CD4-positive, alpha-beta T cell (primary cell): ENCODE measurements around the gene FOXJ3. TPM values are rescaled to one million over a fixed set of nuclear protein-coding genes. Genes with fewer than 3 reads are reported as not detected.
A peak's percentile ranks its signal among the peaks of the same experiment; 100 is the strongest.

Experiments used
- ATAC-seq: fragments of 200-7000 bp; cut with Tn5 transposase; one replicate; pipeline ENCODE4 v1.10.0; 2022; ENCODE audit warnings: mild to moderate bottlenecking; ENCODE audit not compliant: poor library complexity
- CTCF ChIA-PET: fragments of 350-600 bp; sonication (Branson Sonifier 250); formaldehyde crosslinking; loops from one replicate; lab custom pipeline; 2021; ENCODE audit warnings: antibody characterized with exemption, inconsistent platforms; lab: Charles Lee
- POLR2A ChIA-PET: fragments of 350-600 bp; sonication (Branson Sonifier 250); formaldehyde crosslinking; loops from one replicate; lab custom pipeline; 2021; ENCODE audit warnings: antibody characterized with exemption, inconsistent platforms; lab: Charles Lee
- DNase-seq, 14 experiments: peaks; one replicate each; pipeline ENCODE4 v3.0.0-alpha.2; 2013 to 2020; ENCODE audit warnings: mixed read lengths in 2 of 14
- H3K27ac ChIP-seq, 2 donors: one replicate each; pipeline versions ENCODE4 v1.5.1 to v1.7.0; 2013; ENCODE audit warnings: low read length in 2 of 2, low read depth in 1 of 2, mild to moderate bottlenecking in 1 of 2
- H3K27me3 ChIP-seq, 2 experiments: 1 replicate in 1 of 2; 2 replicates in 1 of 2; pipeline versions ENCODE4 v1.6.1 to v1.7.0; 2013; ENCODE audit warnings: low read length in 2 of 2, control low read depth in 1 of 2, mild to moderate bottlenecking in 1 of 2, moderate library complexity in 1 of 2; ENCODE audit not compliant: insufficient read depth in 2 of 2, control insufficient read depth in 1 of 2
- H3K36me3 ChIP-seq: one replicate; pipeline ENCODE4 v1.6.1; 2013; ENCODE audit warnings: low read length, control low read depth; ENCODE audit not compliant: insufficient read depth
- H3K4me1 ChIP-seq: one replicate; pipeline ENCODE4 v1.6.1; 2013; ENCODE audit warnings: low read length, control low read depth; ENCODE audit not compliant: insufficient read depth
- H3K4me3 ChIP-seq: one replicate; pipeline ENCODE4 v1.5.1; 2013; ENCODE audit warnings: mild to moderate bottlenecking, low read length, moderate library complexity
- H3K9me3 ChIP-seq, 2 experiments: 1 replicate in 1 of 2; 2 replicates in 1 of 2; pipeline versions ENCODE4 v1.6.1 to v1.7.0; 2013; ENCODE audit warnings: low read length in 2 of 2, mild to moderate bottlenecking in 2 of 2, control low read depth in 1 of 2, moderate library complexity in 1 of 2; ENCODE audit not compliant: control insufficient read depth in 1 of 2, insufficient read depth in 1 of 2
- H3K27ac Mint-ChIP-seq: one replicate; pipeline ENCODE4 v1.8.0; 2020; ENCODE audit warnings: mixed read lengths
- H3K27me3 Mint-ChIP-seq: one replicate; pipeline ENCODE4 v1.8.0; 2021; ENCODE audit warnings: mixed read lengths
- H3K36me3 Mint-ChIP-seq: one replicate; pipeline ENCODE4 v1.8.0; 2021; ENCODE audit warnings: low read depth, mixed read lengths
- H3K4me1 Mint-ChIP-seq: one replicate; pipeline ENCODE4 v1.8.0; 2021; ENCODE audit warnings: low read depth, mixed read lengths
- H3K4me3 Mint-ChIP-seq: one replicate; pipeline ENCODE4 v1.8.0; 2020; ENCODE audit warnings: mild to moderate bottlenecking, mixed read lengths
- H3K9me3 Mint-ChIP-seq: one replicate; pipeline ENCODE4 v1.8.0; 2020; ENCODE audit warnings: mixed read lengths
- intact Hi-C, 2 experiments: fragments of 100-400 bp; cut with DNase I in 1 of 2; cut with micrococcal nuclease in 1 of 2; formaldehyde crosslinking; loops; one replicate each; pipeline versions ENCODE4 v1.15.1 to v1.9.0; 2023 to 2025; cut with DNase I, micrococcal nuclease
- total RNA-seq, 174 experiments: library from RNA in 2 of 174; stranded (reverse) in 2 of 174; gene quantifications; one replicate each; pipeline ENCODE4 v1.2.3 and lab custom pipeline; 2021 to 2026
- TF ChIP-seq, protein P1 (sequence below): fragments of 200-600 bp; IDR thresholded peaks from one replicate; pipeline ENCODE4 v1.8.0; 2022; ENCODE audit warnings: antibody characterized with exemption, mild to moderate bottlenecking

Gene FOXJ3
- total RNA-seq, 2 experiments from 2014 or later: 73.1 to 74.9 TPM

DNA sequence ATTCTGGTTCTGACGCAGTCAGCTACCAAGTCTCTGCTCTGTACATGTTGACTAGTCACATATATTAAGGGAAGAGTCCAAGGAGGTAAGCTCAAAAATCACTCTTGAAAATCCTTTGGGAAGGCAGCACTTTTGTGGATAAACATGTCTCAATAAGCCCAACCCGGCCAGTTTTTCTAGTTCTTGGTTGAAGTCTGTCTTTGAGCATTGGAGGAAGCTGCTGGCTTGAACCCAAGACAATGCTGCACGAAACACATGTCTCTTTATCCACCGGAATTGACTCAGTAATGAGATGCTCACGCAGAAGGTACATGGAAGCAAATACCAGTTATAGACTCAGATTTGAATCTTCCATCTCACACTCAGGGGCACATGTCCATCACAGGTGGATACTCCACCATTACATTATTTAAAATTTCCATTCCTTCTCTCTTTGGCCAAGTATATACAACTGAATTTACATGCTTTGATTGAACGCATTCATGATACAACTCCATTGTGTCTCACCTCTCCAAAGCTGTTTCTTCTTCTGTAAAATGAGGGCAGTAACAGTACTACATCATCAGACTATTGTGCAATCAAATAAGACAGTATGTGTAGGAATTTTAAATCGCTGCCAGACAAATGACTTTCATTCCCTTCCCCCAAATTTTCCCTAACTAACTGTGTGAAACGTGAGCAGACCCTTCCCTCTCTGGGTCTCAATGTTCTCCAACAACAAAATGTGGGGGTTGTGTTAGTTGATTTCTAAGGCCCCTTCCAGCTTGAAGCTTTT lies 160.9 kb downstream of the FOXJ3 start:
- Mint-ChIP-seq H3K36me3 (peaks cover 1% of the 10 kb centered on the region), H3K27ac (no peak overlapping the region), H3K9me3 (no peaks in the 10 kb centered on the region), H3K4me3 (no peak overlapping the region), H3K4me1 (no peaks in the 10 kb centered on the region), H3K27me3 (no peaks in the 10 kb centered on the region)
- Histone ChIP-seq H3K27ac (no peak overlapping the region), H3K27me3 (no peaks in the 10 kb centered on the region), H3K36me3 (no peaks in the 10 kb centered on the region), H3K9me3 (no peaks in the 10 kb centered on the region), H3K4me3 (no peak overlapping the region), H3K4me1 (peaks cover 5% of the 10 kb centered on the region)
- TF ChIP-seq, protein P1, sequence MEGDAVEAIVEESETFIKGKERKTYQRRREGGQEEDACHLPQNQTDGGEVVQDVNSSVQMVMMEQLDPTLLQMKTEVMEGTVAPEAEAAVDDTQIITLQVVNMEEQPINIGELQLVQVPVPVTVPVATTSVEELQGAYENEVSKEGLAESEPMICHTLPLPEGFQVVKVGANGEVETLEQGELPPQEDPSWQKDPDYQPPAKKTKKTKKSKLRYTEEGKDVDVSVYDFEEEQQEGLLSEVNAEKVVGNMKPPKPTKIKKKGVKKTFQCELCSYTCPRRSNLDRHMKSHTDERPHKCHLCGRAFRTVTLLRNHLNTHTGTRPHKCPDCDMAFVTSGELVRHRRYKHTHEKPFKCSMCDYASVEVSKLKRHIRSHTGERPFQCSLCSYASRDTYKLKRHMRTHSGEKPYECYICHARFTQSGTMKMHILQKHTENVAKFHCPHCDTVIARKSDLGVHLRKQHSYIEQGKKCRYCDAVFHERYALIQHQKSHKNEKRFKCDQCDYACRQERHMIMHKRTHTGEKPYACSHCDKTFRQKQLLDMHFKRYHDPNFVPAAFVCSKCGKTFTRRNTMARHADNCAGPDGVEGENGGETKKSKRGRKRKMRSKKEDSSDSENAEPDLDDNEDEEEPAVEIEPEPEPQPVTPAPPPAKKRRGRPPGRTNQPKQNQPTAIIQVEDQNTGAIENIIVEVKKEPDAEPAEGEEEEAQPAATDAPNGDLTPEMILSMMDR: no peak
- CTCF ChIA-PET: interaction anchor here (0.5 to 3.1 kb wide), 23 partner anchors 9 to 658 kb away, joined by 3 to 22 read pairs (median 5); no protein-coding TSS in a partner anchor
- DNase-seq (no peak), ATAC-seq (no peak)
- POLR2A ChIA-PET: interaction anchor here (0.8 to 1.2 kb wide), 3 partner anchors 501 to 658 kb away, joined by 3 to 4 read pairs (median 4); no protein-coding TSS in a partner anchor
- intact Hi-C loops: loop anchor here (1.0 to 10.0 kb wide), 5 partner anchors 161 to 657 kb away; partner anchors contain the start of gene FOXJ3 (in 1 of the 2)

DNA sequence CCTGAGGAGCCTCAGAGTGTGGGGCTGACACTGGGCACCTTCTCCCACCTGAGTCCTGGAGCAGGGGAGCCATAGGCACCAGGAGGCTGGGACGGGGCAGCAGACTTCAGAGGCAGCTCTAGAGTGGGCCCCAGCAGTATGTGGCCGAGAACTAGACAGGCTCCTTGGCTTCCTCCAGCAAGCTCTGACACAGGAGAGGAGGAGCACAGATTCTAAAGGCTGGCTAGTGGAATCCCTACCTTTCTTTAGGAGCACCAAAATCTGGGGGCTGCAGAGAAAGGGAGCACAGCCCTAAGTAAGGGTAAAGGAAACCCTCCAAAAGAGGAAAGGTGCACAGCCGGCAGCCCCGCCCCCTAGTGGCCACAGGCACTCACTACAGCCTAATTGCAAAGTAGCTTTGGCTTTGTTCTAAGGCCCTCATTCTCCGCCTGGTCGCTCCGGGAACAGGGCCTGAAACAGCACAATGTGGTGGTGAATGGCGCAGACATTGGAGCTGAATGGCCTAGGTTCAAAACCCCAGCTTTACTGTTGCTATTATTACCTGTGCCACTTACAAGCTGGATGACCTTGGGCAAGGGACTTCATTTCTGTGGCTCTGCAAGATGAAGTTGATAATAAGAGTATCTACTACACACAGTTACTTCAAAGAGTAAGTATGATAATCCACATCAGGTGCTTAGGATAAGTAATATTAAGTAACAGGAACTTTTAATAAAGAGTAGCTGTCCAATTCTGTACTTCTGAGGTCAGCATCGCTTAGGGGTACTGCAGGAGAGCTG lies 161.7 kb downstream of the FOXJ3 start:
- no peaks in the 10 kb centered on the region for H3K4me1 Mint-ChIP-seq
- intact Hi-C loops: loop anchor here (1.0 to 10.0 kb wide), 5 partner anchors 161 to 656 kb away; partner anchors contain the start of gene FOXJ3 (in 1 of the 2)
- H3K4me1 ChIP-seq: peaks cover 5% of the 10 kb centered on the region
- no peaks in the 10 kb centered on the region for H3K9me3 ChIP-seq
- H3K27me3 Mint-ChIP-seq: no peaks in the 10 kb centered on the region
- no peak overlapping the region for H3K27ac ChIP-seq
- H3K36me3 Mint-ChIP-seq: no peaks in the 10 kb centered on the region
- H3K4me3 ChIP-seq: no peak overlapping the region
- no peaks in the 10 kb centered on the region for H3K36me3 ChIP-seq
- no peaks in the 10 kb centered on the region for H3K27me3 ChIP-seq
- H3K27ac Mint-ChIP-seq: no peak overlapping the region
- ChIA-PET POLR2A (interaction anchor here (0.8 to 1.2 kb wide), 4 partner anchors 361 to 657 kb away, joined by 3 to 4 read pairs (median 4); no protein-coding TSS in a partner anchor), CTCF (interaction anchor here (0.5 to 3.1 kb wide), 23 partner anchors 9 to 658 kb away, joined by 3 to 22 read pairs (median 5); no protein-coding TSS in a partner anchor)
- TF ChIP-seq, protein P1: peak; percentile 97
- peak; percentile 77 for ATAC-seq
- DNase-seq: peak; percentile 46 to 78 (median 60)
- no peak overlapping the region for H3K4me3 Mint-ChIP-seq
- H3K9me3 Mint-ChIP-seq: no peaks in the 10 kb centered on the region

DNA sequence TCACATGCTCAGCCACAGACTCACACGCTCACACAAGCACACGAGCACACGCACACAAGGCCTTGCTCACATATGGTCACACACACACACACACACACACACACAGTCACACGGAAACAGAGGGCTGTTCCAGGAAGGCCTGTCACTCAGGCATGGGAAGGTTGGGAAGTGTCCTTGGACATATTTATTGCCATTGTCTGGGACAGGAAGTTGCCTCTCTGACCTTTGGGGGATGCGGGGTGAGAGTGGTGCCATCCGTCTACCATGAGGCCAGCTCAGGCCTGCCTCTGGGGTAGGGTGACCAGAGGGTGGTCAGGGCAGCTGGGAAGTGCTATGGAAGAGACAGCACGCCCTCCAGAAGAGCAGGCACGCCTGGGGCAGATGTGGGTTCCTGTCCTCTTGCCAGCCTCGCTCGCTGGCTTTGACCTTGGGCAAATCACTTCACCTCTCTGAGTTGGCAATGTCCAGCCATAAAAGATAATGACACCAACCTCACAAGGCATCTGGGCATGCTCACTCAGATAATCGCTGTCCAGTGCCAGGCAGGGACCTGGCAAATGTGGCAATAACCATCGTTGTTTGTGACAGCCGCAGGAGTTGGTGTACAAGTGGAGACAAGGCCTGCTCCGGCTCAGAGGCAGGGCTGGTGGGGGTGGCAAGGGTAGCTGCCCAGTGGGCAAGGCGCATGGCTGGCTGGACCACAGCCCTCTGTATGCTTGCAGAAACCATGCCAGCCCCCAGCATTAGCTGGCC lies 162.5 kb downstream of the FOXJ3 start:
- Mint-ChIP-seq H3K27me3 (no peaks in the 10 kb centered on the region), H3K9me3 (no peaks in the 10 kb centered on the region), H3K27ac (no peak overlapping the region), H3K4me1 (no peaks in the 10 kb centered on the region), H3K4me3 (no peak overlapping the region), H3K36me3 (no peaks in the 10 kb centered on the region)
- Histone ChIP-seq H3K27me3 (no peaks in the 10 kb centered on the region), H3K4me1 (peaks cover 5% of the 10 kb centered on the region), H3K4me3 (no peak overlapping the region), H3K27ac (no peak overlapping the region), H3K36me3 (no peaks in the 10 kb centered on the region), H3K9me3 (no peaks in the 10 kb centered on the region)
- ATAC-seq (no peak), DNase-seq (no peak)
- intact Hi-C loops: loop anchor here (1.0 to 10.0 kb wide), 5 partner anchors 162 to 655 kb away; partner anchors contain the start of gene FOXJ3 (in 1 of the 2)
- POLR2A ChIA-PET: interaction anchor here (1.0 kb wide), 1 partner anchor 361 kb away, joined by 3 read pairs; no protein-coding TSS in a partner anchor
- TF ChIP-seq, protein P1: no peak
- CTCF ChIA-PET: interaction anchor here (1.0 to 3.1 kb wide), 14 partner anchors 9 to 657 kb away, joined by 3 to 22 read pairs (median 5); no protein-coding TSS in a partner anchor
